ENCODE data around the gene DYNC2H1.
"Not testable (repeated sequence)": the region's sequence is repeated elsewhere in the genome, so short reads cannot be mapped to it uniquely, and the experiment has no call there.

The DYNC2H1 gene

GRCh38 chr11:103368145-103368544 lies 258.9 kb downstream of the DYNC2H1 start:
- WGBS, 2 experiments (ENCODE audit: insufficient coverage in 2 of 2) = no CpG with 5 or more reads among the region's 1 CpG
- peaks cover 3% of the 10 kb centered on the region for H3K36me3 ChIP-seq (ENCODE audit: control insufficient read depth, insufficient read depth, low read length)
- no peaks in the 10 kb centered on the region for H3K4me1 ChIP-seq (ENCODE audit: control insufficient read depth, insufficient read depth, low read length, poor library complexity, severe bottlenecking)
- H3K9me3 ChIP-seq (ENCODE audit: control insufficient read depth, low read length) = peaks cover 8% of the 10 kb centered on the region
- no peak overlapping the region for H3K27ac ChIP-seq (ENCODE audit: low read depth, low read length, severe bottlenecking)
- H3K4me3 ChIP-seq (ENCODE audit: extremely low read depth, insufficient read depth, low read length, poor library complexity, severe bottlenecking) = no peak overlapping the region

- no peaks in the 10 kb centered on the region for H3K4me1 ChIP-seq (ENCODE audit: control insufficient read depth, insufficient read depth, low read length, poor library complexity, severe bottlenecking)
- no CpG with 5 or more reads among the region's 1 CpG for WGBS, 2 experiments (ENCODE audit: insufficient coverage in 2 of 2)
- H3K4me3 ChIP-seq (ENCODE audit: extremely low read depth, insufficient read depth, low read length, poor library complexity, severe bottlenecking) = no peak overlapping the region
- peaks cover 3% of the 10 kb centered on the region for H3K36me3 ChIP-seq (ENCODE audit: control insufficient read depth, insufficient read depth, low read length)
- peaks cover 16% of the 10 kb centered on the region for H3K9me3 ChIP-seq (ENCODE audit: control insufficient read depth, low read length)
- no peak overlapping the region for H3K27ac ChIP-seq (ENCODE audit: low read depth, low read length, severe bottlenecking)
Observed at GRCh38 chr11:103370076-103370475, 260.9 kb downstream of the DYNC2H1 start.

GRCh38 chr11:103372906-103373305 lies 263.7 kb downstream of the DYNC2H1 start:
- H3K27ac ChIP-seq (ENCODE audit: low read depth, low read length, severe bottlenecking) = no peak overlapping the region
- 60 to 76% methylated on average over 1 to 2 of the region's 2 CpGs for WGBS, 2 experiments (ENCODE audit: insufficient coverage in 2 of 2)
- H3K4me3 ChIP-seq (ENCODE audit: extremely low read depth, insufficient read depth, low read length, poor library complexity, severe bottlenecking) = no peak overlapping the region

GRCh38 chr11:103374227-103374626 lies 265.0 kb downstream of the DYNC2H1 start:
- H3K9me3 ChIP-seq (ENCODE audit: control insufficient read depth, low read length) = peaks cover 26% of the 10 kb centered on the region

More at GRCh38 chr11:103372906-103373305, 263.7 kb downstream of the DYNC2H1 start:
- Histone ChIP-seq H3K36me3 (ENCODE audit: control insufficient read depth, insufficient read depth, low read length) (peaks cover 3% of the 10 kb centered on the region), H3K4me1 (ENCODE audit: control insufficient read depth, insufficient read depth, low read length, poor library complexity, severe bottlenecking) (no peaks in the 10 kb centered on the region), H3K9me3 (ENCODE audit: control insufficient read depth, low read length) (peaks cover 26% of the 10 kb centered on the region)

GRCh38 chr11:103378931-103379330 lies 269.7 kb downstream of the DYNC2H1 start:
- 100% methylated on average over 1 of the region's 2 CpGs; no CpG with 5 or more reads in 1 of the 2 experiments for WGBS, 2 experiments (ENCODE audit: insufficient coverage in 2 of 2)
- H3K27ac ChIP-seq (ENCODE audit: low read depth, low read length, severe bottlenecking) = no peak overlapping the region
- no peak overlapping the region for H3K4me3 ChIP-seq (ENCODE audit: extremely low read depth, insufficient read depth, low read length, poor library complexity, severe bottlenecking)
- H3K36me3 ChIP-seq (ENCODE audit: control insufficient read depth, insufficient read depth, low read length) = no peaks in the 10 kb centered on the region
- H3K4me1 ChIP-seq (ENCODE audit: control insufficient read depth, insufficient read depth, low read length, poor library complexity, severe bottlenecking) = peaks cover 9% of the 10 kb centered on the region
- peaks cover 17% of the 10 kb centered on the region for H3K9me3 ChIP-seq (ENCODE audit: control insufficient read depth, low read length)

More at GRCh38 chr11:103374227-103374626, 265.0 kb downstream of the DYNC2H1 start:
- WGBS, 2 experiments (ENCODE audit: insufficient coverage in 2 of 2) = 68 to 74% methylated on average over 2 of the region's 3 CpGs
- H3K36me3 ChIP-seq (ENCODE audit: control insufficient read depth, insufficient read depth, low read length); H3K4me1 ChIP-seq (ENCODE audit: control insufficient read depth, insufficient read depth, low read length, poor library complexity, severe bottlenecking); H3K4me3 ChIP-seq (ENCODE audit: extremely low read depth, insufficient read depth, low read length, poor library complexity, severe bottlenecking); H3K27ac ChIP-seq (ENCODE audit: low read depth, low read length, severe bottlenecking): not testable (repeated sequence)

GRCh38 chr11:103380031-103380430 lies 270.8 kb downstream of the DYNC2H1 start:
- Histone ChIP-seq H3K27ac (ENCODE audit: low read depth, low read length, severe bottlenecking) (no peak overlapping the region), H3K4me3 (ENCODE audit: extremely low read depth, insufficient read depth, low read length, poor library complexity, severe bottlenecking) (no peak overlapping the region), H3K9me3 (ENCODE audit: control insufficient read depth, low read length) (peaks cover 10% of the 10 kb centered on the region), H3K4me1 (ENCODE audit: control insufficient read depth, insufficient read depth, low read length, poor library complexity, severe bottlenecking) (peaks cover 9% of the 10 kb centered on the region), H3K36me3 (ENCODE audit: control insufficient read depth, insufficient read depth, low read length) (no peaks in the 10 kb centered on the region)
- WGBS, 2 experiments (ENCODE audit: insufficient coverage in 2 of 2) = 80% methylated on average over 1 of the region's 3 CpGs; no CpG with 5 or more reads in 1 of the 2 experiments

GRCh38 chr11:103384652-103385051 lies 275.4 kb downstream of the DYNC2H1 start:
- Histone ChIP-seq H3K27ac (ENCODE audit: low read depth, low read length, severe bottlenecking) (no peak overlapping the region), H3K4me1 (ENCODE audit: control insufficient read depth, insufficient read depth, low read length, poor library complexity, severe bottlenecking) (peaks cover 9% of the 10 kb centered on the region), H3K36me3 (ENCODE audit: control insufficient read depth, insufficient read depth, low read length) (no peaks in the 10 kb centered on the region), H3K9me3 (ENCODE audit: control insufficient read depth, low read length) (no peaks in the 10 kb centered on the region), H3K4me3 (ENCODE audit: extremely low read depth, insufficient read depth, low read length, poor library complexity, severe bottlenecking) (no peak overlapping the region)

- Histone ChIP-seq H3K4me3 (ENCODE audit: extremely low read depth, insufficient read depth, low read length, poor library complexity, severe bottlenecking) (no peak overlapping the region), H3K27ac (ENCODE audit: low read depth, low read length, severe bottlenecking) (no peak overlapping the region), H3K9me3 (ENCODE audit: control insufficient read depth, low read length) (peaks cover 5% of the 10 kb centered on the region), H3K4me1 (ENCODE audit: control insufficient read depth, insufficient read depth, low read length, poor library complexity, severe bottlenecking) (peaks cover 11% of the 10 kb centered on the region), H3K36me3 (ENCODE audit: control insufficient read depth, insufficient read depth, low read length) (no peaks in the 10 kb centered on the region)
- WGBS, 2 experiments (ENCODE audit: insufficient coverage in 2 of 2) = 86% methylated on average over 1 of the region's 2 CpGs; no CpG with 5 or more reads in 1 of the 2 experiments
Observed at GRCh38 chr11:103395612-103396011, 286.4 kb downstream of the DYNC2H1 start.

- H3K4me3 ChIP-seq (ENCODE audit: extremely low read depth, insufficient read depth, low read length, poor library complexity, severe bottlenecking) = no peak overlapping the region
- no peak overlapping the region for H3K27ac ChIP-seq (ENCODE audit: low read depth, low read length, severe bottlenecking)
- WGBS, 2 experiments (ENCODE audit: insufficient coverage in 2 of 2) = 86 to 100% methylated on average over 2 of the region's 2 CpGs
- no peaks in the 10 kb centered on the region for H3K36me3 ChIP-seq (ENCODE audit: control insufficient read depth, insufficient read depth, low read length)
- H3K4me1 ChIP-seq (ENCODE audit: control insufficient read depth, insufficient read depth, low read length, poor library complexity, severe bottlenecking) = peaks cover 11% of the 10 kb centered on the region
- H3K9me3 ChIP-seq (ENCODE audit: control insufficient read depth, low read length) = peaks cover 5% of the 10 kb centered on the region
Observed at GRCh38 chr11:103396237-103396636, 287.0 kb downstream of the DYNC2H1 start.

- no peak overlapping the region for H3K27ac ChIP-seq (ENCODE audit: low read depth, low read length, severe bottlenecking)
- WGBS, 2 experiments (ENCODE audit: insufficient coverage in 2 of 2) = no CpG with 5 or more reads among the region's 2 CpGs
- no peaks in the 10 kb centered on the region for H3K36me3 ChIP-seq (ENCODE audit: control insufficient read depth, insufficient read depth, low read length)
- no peak overlapping the region for H3K4me3 ChIP-seq (ENCODE audit: extremely low read depth, insufficient read depth, low read length, poor library complexity, severe bottlenecking)
- peaks cover 11% of the 10 kb centered on the region for H3K4me1 ChIP-seq (ENCODE audit: control insufficient read depth, insufficient read depth, low read length, poor library complexity, severe bottlenecking)
- peaks cover 2% of the 10 kb centered on the region for H3K9me3 ChIP-seq (ENCODE audit: control insufficient read depth, low read length)
Observed at GRCh38 chr11:103397369-103397768, 288.1 kb downstream of the DYNC2H1 start.

GRCh38 chr11:103398829-103399228 lies 289.6 kb downstream of the DYNC2H1 start:
- H3K9me3 ChIP-seq (ENCODE audit: control insufficient read depth, low read length) = no peaks in the 10 kb centered on the region
- H3K4me1 ChIP-seq (ENCODE audit: control insufficient read depth, insufficient read depth, low read length, poor library complexity, severe bottlenecking) = peaks cover 11% of the 10 kb centered on the region
- H3K36me3 ChIP-seq (ENCODE audit: control insufficient read depth, insufficient read depth, low read length) = no peaks in the 10 kb centered on the region
- H3K27ac ChIP-seq (ENCODE audit: low read depth, low read length, severe bottlenecking) = no peak overlapping the region
- 83% methylated on average over 1 of the region's 6 CpGs; no CpG with 5 or more reads in 1 of the 2 experiments for WGBS, 2 experiments (ENCODE audit: insufficient coverage in 2 of 2)
- no peak overlapping the region for H3K4me3 ChIP-seq (ENCODE audit: extremely low read depth, insufficient read depth, low read length, poor library complexity, severe bottlenecking)
